MM.1S (cell line): ENCODE measurements around the gene ZNF697.

Source experiments
- EZH2 ChIP-seq: fragments of 300-600 bp; sonication (generic); optimal IDR thresholded peaks from 2 replicates; pipeline ENCODE3; 2017; ENCODE audit warnings: low read depth, mild to moderate bottlenecking, antibody characterized with exemption, low read length, mixed read lengths
- EZH2phosphoT487 ChIP-seq: fragments of 300-600 bp; sonication (generic); IDR thresholded peaks from 2 replicates; pipeline ENCODE4 v1.6.1; 2018; ENCODE audit warnings: antibody characterized with exemption, low read length
- TF ChIP-seq, protein P1 (sequence below): fragments of 300-600 bp; sonication (generic); IDR thresholded peaks from 2 replicates; pipeline ENCODE4 v1.5.1; 2016; ENCODE audit warnings: antibody characterized with exemption, low read length, mixed read lengths

DNA sequence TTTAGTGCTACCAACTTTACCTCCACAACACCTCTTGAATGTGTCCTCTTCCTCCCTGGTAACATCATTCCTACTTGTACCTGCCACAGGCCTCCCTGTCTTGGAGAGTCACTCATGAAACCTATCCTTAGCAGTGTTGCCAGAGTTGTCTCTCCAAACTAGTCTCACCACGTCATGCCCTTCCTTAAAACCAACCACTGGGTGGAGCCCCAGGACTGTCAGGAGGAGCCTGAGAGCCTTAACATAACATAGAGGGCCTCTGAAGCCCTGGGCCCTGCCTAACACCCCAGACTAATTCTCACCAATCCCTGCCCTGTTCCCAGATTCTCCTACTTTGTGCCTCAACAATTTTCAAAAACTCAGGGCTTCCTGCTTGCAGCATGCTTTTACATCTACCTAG, 65.3 kb downstream of the ZNF697 start:
- TF ChIP-seq, protein P1, sequence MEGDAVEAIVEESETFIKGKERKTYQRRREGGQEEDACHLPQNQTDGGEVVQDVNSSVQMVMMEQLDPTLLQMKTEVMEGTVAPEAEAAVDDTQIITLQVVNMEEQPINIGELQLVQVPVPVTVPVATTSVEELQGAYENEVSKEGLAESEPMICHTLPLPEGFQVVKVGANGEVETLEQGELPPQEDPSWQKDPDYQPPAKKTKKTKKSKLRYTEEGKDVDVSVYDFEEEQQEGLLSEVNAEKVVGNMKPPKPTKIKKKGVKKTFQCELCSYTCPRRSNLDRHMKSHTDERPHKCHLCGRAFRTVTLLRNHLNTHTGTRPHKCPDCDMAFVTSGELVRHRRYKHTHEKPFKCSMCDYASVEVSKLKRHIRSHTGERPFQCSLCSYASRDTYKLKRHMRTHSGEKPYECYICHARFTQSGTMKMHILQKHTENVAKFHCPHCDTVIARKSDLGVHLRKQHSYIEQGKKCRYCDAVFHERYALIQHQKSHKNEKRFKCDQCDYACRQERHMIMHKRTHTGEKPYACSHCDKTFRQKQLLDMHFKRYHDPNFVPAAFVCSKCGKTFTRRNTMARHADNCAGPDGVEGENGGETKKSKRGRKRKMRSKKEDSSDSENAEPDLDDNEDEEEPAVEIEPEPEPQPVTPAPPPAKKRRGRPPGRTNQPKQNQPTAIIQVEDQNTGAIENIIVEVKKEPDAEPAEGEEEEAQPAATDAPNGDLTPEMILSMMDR = peak; percentile 41
- TF ChIP-seq EZH2 = no peak
- no peak for TF ChIP-seq EZH2phosphoT487
